OCI-LY7 (cell line): ENCODE results near the gene DHRS12.

ENCODE experiments used
- EZH2phosphoT487 ChIP-seq: fragments of 200-600 bp; sonication (generic); IDR thresholded peaks from 2 replicates; pipeline ENCODE4 v1.6.1; 2018; ENCODE audit warnings: low read depth, borderline replicate concordance, mild to moderate bottlenecking, mixed run types, antibody characterized with exemption, low read length, moderate library complexity, mixed read lengths
- TF ChIP-seq, protein P1 (sequence below): fragments of 200-600 bp; sonication (generic); conservative IDR thresholded peaks from 2 replicates; pipeline ENCODE4 v1.5.1; 2014; ENCODE audit warnings: mild to moderate bottlenecking, antibody characterized with exemption, low read length, moderate library complexity, mixed read lengths

DNA sequence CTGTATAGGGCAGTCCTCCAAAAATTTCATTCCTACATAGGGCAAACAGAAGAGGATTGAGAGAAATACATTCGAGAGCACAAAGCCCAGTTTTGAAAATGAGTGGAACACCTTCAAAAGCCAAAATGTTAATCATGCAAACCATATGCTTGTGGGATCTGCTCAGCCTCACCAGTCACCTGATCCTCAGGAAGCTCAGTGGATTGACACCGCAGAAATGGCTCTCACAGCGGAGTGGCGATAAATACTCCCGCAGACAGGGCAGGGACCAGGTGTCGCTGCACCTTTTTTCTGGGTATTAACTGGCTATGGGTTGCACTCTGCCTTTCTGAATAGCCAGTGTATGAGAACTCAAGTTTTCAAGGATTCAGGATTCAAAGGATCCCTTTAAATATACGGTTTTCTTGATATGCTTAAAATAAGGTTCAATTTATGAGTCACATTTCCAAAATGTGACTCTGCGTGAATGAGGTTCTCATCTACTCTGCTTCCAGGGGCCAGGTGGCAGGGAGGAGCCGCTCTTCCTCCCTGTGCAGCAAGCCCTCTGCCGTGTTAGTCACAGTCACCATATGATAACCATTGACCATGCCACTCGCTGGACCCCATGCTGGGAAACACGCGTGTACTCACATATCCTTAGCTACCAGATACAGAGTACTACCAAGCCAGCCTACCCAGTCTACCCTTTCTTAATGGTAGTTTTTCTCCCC, 18.3 kb upstream of the DHRS12 start:
- TF ChIP-seq, protein P1, sequence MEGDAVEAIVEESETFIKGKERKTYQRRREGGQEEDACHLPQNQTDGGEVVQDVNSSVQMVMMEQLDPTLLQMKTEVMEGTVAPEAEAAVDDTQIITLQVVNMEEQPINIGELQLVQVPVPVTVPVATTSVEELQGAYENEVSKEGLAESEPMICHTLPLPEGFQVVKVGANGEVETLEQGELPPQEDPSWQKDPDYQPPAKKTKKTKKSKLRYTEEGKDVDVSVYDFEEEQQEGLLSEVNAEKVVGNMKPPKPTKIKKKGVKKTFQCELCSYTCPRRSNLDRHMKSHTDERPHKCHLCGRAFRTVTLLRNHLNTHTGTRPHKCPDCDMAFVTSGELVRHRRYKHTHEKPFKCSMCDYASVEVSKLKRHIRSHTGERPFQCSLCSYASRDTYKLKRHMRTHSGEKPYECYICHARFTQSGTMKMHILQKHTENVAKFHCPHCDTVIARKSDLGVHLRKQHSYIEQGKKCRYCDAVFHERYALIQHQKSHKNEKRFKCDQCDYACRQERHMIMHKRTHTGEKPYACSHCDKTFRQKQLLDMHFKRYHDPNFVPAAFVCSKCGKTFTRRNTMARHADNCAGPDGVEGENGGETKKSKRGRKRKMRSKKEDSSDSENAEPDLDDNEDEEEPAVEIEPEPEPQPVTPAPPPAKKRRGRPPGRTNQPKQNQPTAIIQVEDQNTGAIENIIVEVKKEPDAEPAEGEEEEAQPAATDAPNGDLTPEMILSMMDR, result no peak
- no peak for TF ChIP-seq EZH2phosphoT487
